GM18511 (cell line): Measurements from ENCODE around the gene FHOD3.
A peak's percentile ranks its signal among the peaks of the same experiment; 100 is the strongest.
"Not testable (repeated sequence)": the region's sequence is repeated elsewhere in the genome, so short reads cannot be mapped to it uniquely, and the experiment has no call there.

Experiments
- ATAC-seq: cut with Tn5 transposase; IDR thresholded peaks from one replicate; pipeline ENCODE4 v1.9.1; 2021; ENCODE audit warnings: mild to moderate bottlenecking, moderate library complexity; ENCODE audit not compliant: unreplicated experiment

The FHOD3 gene

GRCh38 chr18:36811430-36811829 is 513.9 kb downstream of the FHOD3 start:
- ATAC-seq, result no peak

GRCh38 chr18:36811955-36812354 is 514.4 kb downstream of the FHOD3 start:
- ATAC-seq, result no peak

DNA sequence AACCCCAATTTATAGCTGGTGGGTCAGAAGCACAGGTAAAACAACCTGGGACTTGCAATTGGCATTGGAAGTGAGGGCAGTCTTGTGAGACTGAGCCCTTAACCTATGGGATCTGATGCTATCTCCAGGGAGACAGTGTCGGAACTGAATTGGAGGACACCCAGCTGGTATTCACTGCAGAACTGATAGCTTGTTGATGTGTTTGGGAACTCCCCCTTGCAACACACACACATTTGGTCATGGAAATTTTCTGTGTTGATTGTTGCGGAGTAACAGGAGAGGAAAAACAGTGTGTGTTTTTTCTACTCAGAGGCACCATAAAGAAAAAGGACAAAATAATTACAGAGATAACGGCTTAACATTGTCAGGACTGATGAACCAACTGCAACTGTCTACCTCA is 515.2 kb downstream of the FHOD3 start:
- ATAC-seq, result no peak

DNA sequence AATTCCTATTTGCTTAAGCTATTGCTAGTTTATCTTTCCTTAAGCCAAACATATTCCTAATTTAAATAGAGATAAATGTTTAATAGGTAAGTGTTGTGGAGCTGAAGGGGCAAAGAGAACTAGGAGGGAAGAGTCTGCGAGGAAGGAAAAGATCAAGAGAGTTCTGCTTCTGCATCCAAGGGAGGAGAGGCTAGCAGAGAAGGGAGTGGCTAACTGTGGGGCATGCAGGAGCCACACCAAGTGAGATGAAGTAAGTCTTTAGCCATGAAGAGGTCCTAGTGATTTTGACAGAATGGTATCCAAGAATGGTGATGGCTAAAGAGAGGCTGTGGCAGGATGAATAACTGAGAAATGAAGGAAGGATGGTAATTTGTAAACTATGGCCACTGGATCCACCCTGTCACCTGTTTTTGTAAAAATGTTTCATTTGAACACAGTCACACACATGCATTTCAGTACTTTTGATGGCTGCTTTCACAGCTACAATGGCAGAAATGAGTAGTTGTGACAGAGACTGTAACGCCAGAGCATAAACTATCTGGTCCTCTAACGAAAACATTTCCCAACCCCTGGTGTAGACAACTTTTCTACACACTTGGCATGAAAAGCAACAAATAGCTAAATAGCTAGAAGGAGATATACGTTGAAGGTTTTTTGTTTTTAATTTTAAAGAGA is 515.7 kb downstream of the FHOD3 start:
- no peak for ATAC-seq

DNA sequence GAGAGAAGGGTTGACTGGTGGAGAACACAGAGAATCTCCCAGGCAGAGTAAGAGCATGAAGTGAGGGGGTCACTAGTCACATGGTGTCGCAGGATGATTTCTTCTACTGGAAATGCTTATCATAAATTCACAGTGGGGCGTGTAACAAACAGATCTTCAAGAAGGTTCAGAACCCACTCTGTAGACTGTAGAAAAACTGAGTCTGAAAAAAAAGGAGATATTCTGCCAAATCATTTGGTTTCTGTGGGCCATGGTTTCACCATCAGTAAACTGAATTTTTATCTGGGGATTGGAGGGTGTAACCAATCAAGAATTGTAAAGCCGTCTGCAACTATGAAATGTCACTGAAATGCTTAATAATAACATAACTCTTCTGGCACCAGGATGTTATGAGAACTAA is 516.3 kb downstream of the FHOD3 start:
- no peak for ATAC-seq

DNA sequence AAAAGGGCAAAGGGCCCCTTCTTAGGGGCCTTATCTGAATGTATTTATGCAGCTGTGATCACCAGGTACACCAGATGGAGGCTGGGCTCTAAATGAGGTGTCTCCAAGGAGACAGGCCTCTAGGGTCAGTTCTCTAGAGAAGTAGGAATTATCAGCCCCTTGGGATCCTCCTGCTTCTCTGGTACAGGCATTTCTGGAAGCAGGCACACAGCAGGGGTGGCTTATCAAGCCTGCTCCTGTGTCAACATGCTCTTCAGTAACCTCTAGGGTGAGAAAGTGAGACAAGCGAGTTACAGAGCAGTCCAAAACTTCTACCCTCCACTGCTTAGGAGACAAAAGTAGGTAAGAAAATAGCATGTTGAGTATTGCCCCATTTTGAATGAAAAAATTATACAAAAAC is 517.5 kb downstream of the FHOD3 start:
- no peak for ATAC-seq

- ATAC-seq, result not testable (repeated sequence)
These were observed 518.6 kb downstream of the FHOD3 start for GRCh38 chr18:36816096-36816495.

DNA sequence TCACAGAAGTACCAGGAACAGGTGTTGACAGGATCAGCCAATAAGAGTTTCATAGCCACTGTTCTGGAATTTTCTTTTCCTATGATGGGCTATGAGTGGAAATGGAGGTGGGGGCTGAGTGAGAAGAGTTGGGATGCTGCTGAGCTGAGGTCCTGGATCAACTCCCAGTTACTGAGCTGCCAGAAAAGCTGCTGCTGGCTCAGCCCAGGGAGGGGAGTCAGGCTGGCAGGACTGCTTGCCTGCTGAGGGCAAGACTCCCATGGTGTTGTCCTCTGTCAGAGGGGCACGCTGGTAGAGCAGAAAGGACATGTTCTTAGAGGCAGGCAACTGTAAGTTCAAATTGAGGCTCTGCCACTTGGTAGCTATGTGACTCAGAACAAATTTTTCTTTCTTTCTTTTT is 519.5 kb downstream of the FHOD3 start:
- ATAC-seq, result no peak

- ATAC-seq, result no peak
These were observed 521.1 kb downstream of the FHOD3 start for GRCh38 chr18:36818652-36819051.

DNA sequence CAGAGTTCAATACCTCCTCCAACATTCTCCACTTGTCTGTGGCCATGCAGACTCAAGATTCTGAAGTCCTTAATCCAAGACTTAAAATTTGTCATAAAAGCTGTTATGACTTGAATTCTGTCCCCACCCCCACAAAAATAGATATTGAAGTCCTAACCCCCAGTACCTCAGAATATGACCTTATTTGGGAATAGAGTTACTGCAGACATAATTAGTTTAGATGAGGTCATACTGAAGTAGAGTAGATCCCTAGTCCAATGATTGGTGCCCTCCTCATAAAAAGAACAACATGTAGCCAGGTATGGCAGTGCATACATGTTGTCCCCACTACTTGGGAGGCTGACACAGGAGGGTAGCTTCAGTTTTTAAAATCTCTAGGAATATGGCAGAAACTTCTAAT is 522.1 kb downstream of the FHOD3 start:
- ATAC-seq, result no peak

DNA sequence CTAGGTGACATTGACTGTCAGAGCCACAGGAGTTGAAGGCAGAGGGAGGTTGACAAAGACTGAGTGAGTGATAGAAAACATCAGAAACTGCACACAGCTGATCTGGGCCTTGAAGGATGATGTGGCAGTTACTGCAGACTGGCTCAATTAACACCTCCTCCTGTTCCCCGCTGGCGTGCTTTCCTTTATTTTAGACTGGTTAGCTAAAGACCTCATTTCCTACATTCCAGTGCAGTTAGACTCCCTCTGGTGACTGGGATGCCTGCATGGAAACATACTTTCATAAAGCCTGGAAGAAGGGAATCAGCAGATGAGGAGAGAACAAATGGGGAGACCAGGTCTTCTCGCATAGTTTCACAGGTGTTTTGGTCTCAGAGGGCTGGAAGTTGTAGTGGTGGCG is 524.2 kb downstream of the FHOD3 start:
- no peak for ATAC-seq

- ATAC-seq, result no peak
These were observed 528.0 kb downstream of the FHOD3 start for GRCh38 chr18:36825526-36825925.

DNA sequence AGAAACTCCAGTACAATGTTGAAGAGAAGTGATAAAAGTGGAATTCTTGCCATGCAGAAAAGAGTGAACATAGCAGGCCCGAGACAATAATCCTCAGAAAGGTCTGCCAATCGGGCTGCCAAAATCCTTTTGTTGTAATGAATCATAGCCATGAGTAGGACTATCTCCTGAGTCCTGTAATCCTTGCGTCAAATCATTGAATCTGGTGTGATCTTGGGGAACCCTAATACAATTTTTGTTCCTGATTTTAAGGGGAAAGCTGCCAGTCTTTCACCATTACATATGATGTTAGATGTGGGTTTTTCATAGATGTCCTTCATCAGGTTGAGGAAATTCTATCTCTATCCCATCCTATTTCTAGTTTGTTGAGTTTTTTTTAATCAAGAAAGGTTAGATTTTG is 529.0 kb downstream of the FHOD3 start:
- ATAC-seq, result no peak

- peak; percentile 32 for ATAC-seq
These were observed 530.7 kb downstream of the FHOD3 start for GRCh38 chr18:36828157-36828629.

DNA sequence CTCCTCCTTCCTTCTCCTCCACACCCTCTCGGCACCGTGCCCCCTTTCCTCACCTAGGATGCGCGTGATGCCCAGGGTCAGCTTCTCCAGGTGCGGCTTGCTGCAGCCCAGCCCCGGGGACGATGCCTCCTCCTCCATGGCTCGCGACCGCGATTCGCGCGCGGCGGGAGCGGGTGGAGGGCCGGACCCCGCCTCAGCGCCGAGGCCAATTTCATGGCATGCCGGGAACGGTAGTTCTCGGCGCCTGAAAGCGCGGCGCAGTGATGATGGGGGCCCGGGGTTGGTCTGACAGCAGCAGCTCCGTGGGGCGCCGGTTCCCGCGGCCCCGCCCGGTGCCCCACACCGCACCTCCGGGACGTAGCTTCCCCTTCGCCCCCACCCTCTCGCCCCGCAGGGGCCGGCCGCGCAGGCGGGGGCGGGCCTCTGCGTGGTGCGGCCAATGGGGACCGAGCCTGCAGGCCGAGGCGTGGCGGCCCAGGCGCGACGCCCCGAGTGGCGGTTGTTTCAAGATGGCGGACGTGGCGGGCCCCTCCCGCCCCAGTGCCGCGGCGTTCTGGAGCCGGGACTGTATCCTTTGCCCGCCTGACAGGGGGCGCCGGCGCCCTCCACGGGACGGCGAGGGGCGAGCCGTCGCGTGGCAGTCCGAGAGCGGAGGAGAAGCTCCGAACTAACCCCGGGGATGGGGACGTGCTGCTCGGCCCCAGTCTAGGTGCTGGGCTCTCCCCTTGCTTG is 531.3 kb downstream of the FHOD3 start, which contains the start of the genes KIAA1328 and TPGS2:
KIAA1328 (plus strand) TSS at position 498 of the 732 bp plus-strand sequence; CDS start at position 510, 12 bp downstream.
TPGS2 (minus strand) TSS at position 373 of the 732 bp plus-strand sequence; CDS start at position 138, 235 bp downstream.
- peak; percentile 93 for ATAC-seq
